ENCODE results near the gene EFHD2.

DNA sequence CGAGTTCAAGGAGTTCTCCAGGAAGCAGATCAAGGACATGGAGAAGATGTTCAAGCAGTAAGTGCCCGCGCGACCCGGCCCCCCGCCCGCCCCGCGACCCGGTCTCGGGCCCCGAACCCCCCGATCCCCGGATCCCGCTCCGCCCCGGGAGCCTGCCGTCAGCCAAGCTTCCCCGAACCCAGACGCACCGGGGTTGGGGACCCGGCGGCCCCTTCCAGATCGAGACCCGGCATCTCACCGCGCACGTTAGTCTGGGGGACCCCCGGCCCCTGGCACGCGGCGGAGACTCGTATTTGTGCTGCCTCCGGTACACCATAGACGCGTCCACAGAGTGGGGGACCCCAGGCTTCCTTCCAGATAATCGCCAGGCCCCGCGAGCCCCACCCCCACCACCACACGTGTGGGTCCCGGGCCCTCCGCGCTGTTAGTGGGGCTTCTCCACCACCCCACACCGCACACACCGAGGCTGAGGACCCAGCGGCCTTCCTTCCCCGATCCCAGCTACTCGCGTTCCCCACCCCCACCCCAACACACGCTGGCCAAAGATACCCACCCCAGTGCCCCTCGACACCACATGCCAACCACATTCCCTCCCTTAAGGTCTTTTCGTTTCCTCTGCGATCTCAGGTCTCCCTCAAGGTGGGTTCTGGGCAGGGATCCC lies 665 bp downstream of the EFHD2 start:
- TF ChIP-seq ATF3 (IDR thresholded peaks at IDR 0.05) (no peak), CEBPB (IDR thresholded peaks at IDR 0.05; ENCODE audit: low read depth) (no peak), RAD21 (IDR thresholded peaks at IDR 0.05; ENCODE audit: low read depth) (no peak), ELF1 (IDR thresholded peaks at IDR 0.05; ENCODE audit: borderline replicate concordance, low read depth) (no peak), POLR2A (IDR thresholded peaks at IDR 0.05; ENCODE audit: borderline replicate concordance, extremely low read depth, insufficient read depth, insufficient read length) (no peak)
- TF ChIP-seq, protein P1, sequence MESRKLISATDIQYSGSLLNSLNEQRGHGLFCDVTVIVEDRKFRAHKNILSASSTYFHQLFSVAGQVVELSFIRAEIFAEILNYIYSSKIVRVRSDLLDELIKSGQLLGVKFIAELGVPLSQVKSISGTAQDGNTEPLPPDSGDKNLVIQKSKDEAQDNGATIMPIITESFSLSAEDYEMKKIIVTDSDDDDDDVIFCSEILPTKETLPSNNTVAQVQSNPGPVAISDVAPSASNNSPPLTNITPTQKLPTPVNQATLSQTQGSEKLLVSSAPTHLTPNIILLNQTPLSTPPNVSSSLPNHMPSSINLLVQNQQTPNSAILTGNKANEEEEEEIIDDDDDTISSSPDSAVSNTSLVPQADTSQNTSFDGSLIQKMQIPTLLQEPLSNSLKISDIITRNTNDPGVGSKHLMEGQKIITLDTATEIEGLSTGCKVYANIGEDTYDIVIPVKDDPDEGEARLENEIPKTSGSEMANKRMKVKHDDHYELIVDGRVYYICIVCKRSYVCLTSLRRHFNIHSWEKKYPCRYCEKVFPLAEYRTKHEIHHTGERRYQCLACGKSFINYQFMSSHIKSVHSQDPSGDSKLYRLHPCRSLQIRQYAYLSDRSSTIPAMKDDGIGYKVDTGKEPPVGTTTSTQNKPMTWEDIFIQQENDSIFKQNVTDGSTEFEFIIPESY (IDR thresholded peaks at IDR 0.05; ENCODE audit: extremely low read depth, insufficient replicate concordance, low read length), result no peak

Measured in HCT116 (cell line).